ENCODE results near the gene MATN1.

Gene MATN1

DNA sequence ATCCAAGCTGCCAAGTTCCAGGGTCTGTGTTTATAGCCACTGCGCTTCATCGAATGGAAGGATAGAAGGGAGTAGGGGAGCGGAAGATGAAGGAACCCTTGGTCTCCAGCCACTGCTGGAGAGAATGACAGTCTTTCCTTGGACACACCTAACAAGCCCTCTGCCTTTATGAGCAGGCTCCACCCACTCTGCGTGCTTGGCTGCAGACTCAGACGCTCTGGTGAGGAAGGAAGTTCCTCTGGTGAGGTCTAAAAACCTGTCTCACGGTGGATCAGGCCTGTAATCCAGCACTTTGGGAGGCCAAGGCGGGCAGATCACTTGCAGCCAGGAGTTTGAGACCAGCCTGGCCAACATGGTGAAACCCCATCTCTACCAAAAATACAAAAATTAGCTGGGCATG is 55.4 kb downstream of the MATN1 start:
- H3K79me2 ChIP-seq (ENCODE audit: insufficient read depth, low read depth), result no peaks in the 10 kb centered on the region
- no peak overlapping the region for H3K27ac ChIP-seq
- no peak overlapping the region for H3K4me3 ChIP-seq (IDR thresholded peaks at IDR 0.05; ENCODE audit: insufficient read depth, low read depth, low read length)
- no peak overlapping the region for H3K9ac ChIP-seq
- no peaks in the 10 kb centered on the region for H3K4me1 ChIP-seq (ENCODE audit: low read depth, poor library complexity, severe bottlenecking)
- no peaks in the 10 kb centered on the region for H4K20me1 ChIP-seq (ENCODE audit: insufficient read depth)
- H3K4me2 ChIP-seq, result no peak overlapping the region
- peaks cover 30% of the 10 kb centered on the region; the same call in 1 of the 2 replicates for H3K27me3 ChIP-seq (ENCODE audit: insufficient read depth, low read depth)
- H3K36me3 ChIP-seq (ENCODE audit: insufficient read depth), result no peaks in the 10 kb centered on the region
- H2AFZ ChIP-seq (ENCODE audit: low read depth), result no peak overlapping the region
- no peak for TF ChIP-seq CTCF (conservative IDR thresholded peaks at IDR 0.05; ENCODE audit: low read depth, low read length)

GRCh38 chr1:30666756-30667273 is 56.6 kb downstream of the MATN1 start:
- Histone ChIP-seq H3K4me2 (no peak overlapping the region), H3K4me1 (ENCODE audit: low read depth, poor library complexity, severe bottlenecking) (no peaks in the 10 kb centered on the region), H3K79me2 (ENCODE audit: insufficient read depth, low read depth) (no peaks in the 10 kb centered on the region), H3K4me3 (IDR thresholded peaks at IDR 0.05; ENCODE audit: insufficient read depth, low read depth, low read length) (no peak overlapping the region), H3K27me3 (ENCODE audit: insufficient read depth, low read depth) (peaks cover 30% of the 10 kb centered on the region; the same call in 1 of the 2 replicates), H3K9ac (no peak overlapping the region), H4K20me1 (ENCODE audit: insufficient read depth) (no peaks in the 10 kb centered on the region), H3K36me3 (ENCODE audit: insufficient read depth) (no peaks in the 10 kb centered on the region), H3K27ac (no peak overlapping the region), H2AFZ (ENCODE audit: low read depth) (no peak overlapping the region)
- TF ChIP-seq CTCF (conservative IDR thresholded peaks at IDR 0.05; ENCODE audit: low read depth, low read length), result no peak

DNA sequence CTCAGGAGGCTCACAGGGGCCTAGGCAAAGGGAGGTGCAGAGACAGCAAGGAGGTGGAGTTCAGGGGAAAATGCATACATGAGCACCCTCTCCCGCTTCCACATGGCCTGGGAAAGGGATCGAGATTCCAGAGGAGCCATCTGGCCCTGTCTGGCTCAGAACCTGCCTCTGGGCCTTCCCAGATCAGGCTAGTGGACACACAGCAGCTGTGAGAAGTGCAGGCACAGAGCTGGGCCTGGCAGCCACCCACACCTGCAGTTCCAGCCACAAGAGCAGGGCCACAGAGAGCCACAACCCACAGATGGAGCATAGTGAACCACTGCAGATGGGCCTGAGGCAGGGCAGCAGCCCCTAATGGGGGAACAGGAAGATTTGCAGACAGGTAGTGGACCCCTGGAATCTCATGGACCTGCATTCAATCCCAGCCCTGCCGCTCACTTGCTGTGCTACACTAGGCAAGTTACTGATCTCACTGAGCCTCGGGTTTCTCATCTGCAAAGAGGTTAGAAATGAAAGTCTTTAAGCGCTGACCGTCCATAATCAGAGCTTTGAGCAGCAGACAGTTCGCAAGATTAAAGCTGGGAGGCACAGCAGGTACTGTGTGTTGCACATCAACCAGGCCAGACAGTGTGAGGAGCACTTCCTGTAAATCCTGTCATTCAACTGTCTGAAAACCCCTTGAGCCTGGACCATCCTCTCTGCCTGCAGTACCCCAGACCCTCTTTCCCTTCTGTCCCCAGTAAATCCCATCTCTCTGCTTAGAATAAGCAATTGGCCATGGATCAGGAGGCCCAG is 58.0 kb downstream of the MATN1 start:
- H3K36me3 ChIP-seq (ENCODE audit: insufficient read depth), result no peaks in the 10 kb centered on the region
- no peak overlapping the region for H3K4me3 ChIP-seq (IDR thresholded peaks at IDR 0.05; ENCODE audit: insufficient read depth, low read depth, low read length)
- no peaks in the 10 kb centered on the region for H3K79me2 ChIP-seq (ENCODE audit: insufficient read depth, low read depth)
- no peak overlapping the region for H3K9ac ChIP-seq
- no peak overlapping the region for H3K27ac ChIP-seq
- no peak overlapping the region for H2AFZ ChIP-seq (ENCODE audit: low read depth)
- H4K20me1 ChIP-seq (ENCODE audit: insufficient read depth), result no peaks in the 10 kb centered on the region
- H3K27me3 ChIP-seq (ENCODE audit: insufficient read depth, low read depth), result peaks cover 29% of the 10 kb centered on the region; the same call in 1 of the 2 replicates
- no peak overlapping the region for H3K4me2 ChIP-seq
- no peak for TF ChIP-seq CTCF (conservative IDR thresholded peaks at IDR 0.05; ENCODE audit: low read depth, low read length)
- H3K4me1 ChIP-seq (ENCODE audit: low read depth, poor library complexity, severe bottlenecking), result no peaks in the 10 kb centered on the region

GRCh38 chr1:30664103-30664755 is 59.2 kb downstream of the MATN1 start:
- Histone ChIP-seq H3K9ac (no peak overlapping the region), H2AFZ (ENCODE audit: low read depth) (no peak overlapping the region), H4K20me1 (ENCODE audit: insufficient read depth) (no peaks in the 10 kb centered on the region), H3K79me2 (ENCODE audit: insufficient read depth, low read depth) (no peaks in the 10 kb centered on the region), H3K27me3 (ENCODE audit: insufficient read depth, low read depth) (peaks cover 31% of the 10 kb centered on the region; the same call in 1 of the 2 replicates), H3K4me3 (IDR thresholded peaks at IDR 0.05; ENCODE audit: insufficient read depth, low read depth, low read length) (no peak overlapping the region), H3K27ac (no peak overlapping the region), H3K4me2 (no peak overlapping the region), H3K36me3 (ENCODE audit: insufficient read depth) (no peaks in the 10 kb centered on the region), H3K4me1 (ENCODE audit: low read depth, poor library complexity, severe bottlenecking) (no peaks in the 10 kb centered on the region)
- no peak for TF ChIP-seq CTCF (conservative IDR thresholded peaks at IDR 0.05; ENCODE audit: low read depth, low read length)

All from KMS-11 (cell line).